Esophagus muscularis mucosa (tissue), 4 donors: ENCODE results near the gene SLC39A11. TPM values are rescaled to one million over a fixed set of nuclear protein-coding genes. Genes with fewer than 3 reads are reported as not detected.

Source experiments
- DNase-seq: peaks from one replicate; pipeline ENCODE4 v3.0.0-alpha.2; 2017; ENCODE audit errors: extremely low spot score
- H3K27ac ChIP-seq, 4 donors: fragments of 200-600 bp; sonication (generic); replicated peaks in 1 of 4; 1 replicate in 3 of 4; 2 replicates in 1 of 4; pipeline ENCODE4 v1.5.1; 2016 to 2019; ENCODE audit warnings: mild to moderate bottlenecking in 1 of 4
- H3K27me3 ChIP-seq, 4 donors: fragments of 200-600 bp; sonication (generic); one replicate each; pipeline versions ENCODE4 v1.5.1 to v1.6.0; 2016 to 2019
- H3K36me3 ChIP-seq, 4 donors: fragments of 200-600 bp; sonication (generic); one replicate each; pipeline ENCODE4 v1.5.1; 2016 to 2019
- H3K4me1 ChIP-seq, 4 donors: fragments of 200-600 bp; sonication (generic); one replicate each; pipeline ENCODE4 v1.5.1; 2016 to 2019
- H3K4me3 ChIP-seq, 4 donors: fragments of 200-600 bp; sonication (generic); 1 replicate in 2 of 4; 2 replicates in 2 of 4; pipeline ENCODE4 v1.5.1; 2016 to 2019; ENCODE audit warnings: mild to moderate bottlenecking in 4 of 4, moderate library complexity in 1 of 4
- H3K9me3 ChIP-seq, 4 donors: fragments of 200-600 bp; sonication (generic); 1 replicate in 3 of 4; 2 replicates in 1 of 4; pipeline ENCODE4 v1.5.1; 2016 to 2019
- CTCF ChIP-seq, 3 experiments: fragments of 200-600 bp in 2 of 3; fragments of 450-650 bp in 1 of 3; sonication (generic) in 2 of 3; IDR thresholded peaks; one replicate each; pipeline ENCODE4 v1.5.1; 2017 to 2019; ENCODE audit warnings: antibody characterized with exemption in 3 of 3, mild to moderate bottlenecking in 2 of 3, moderate library complexity in 1 of 3
- EP300 ChIP-seq: sonication (generic); formaldehyde crosslinking; IDR thresholded peaks from one replicate; pipeline ENCODE4 v1.6.1; 2017; ENCODE audit warnings: antibody characterized with exemption
- POLR2A ChIP-seq: fragments of 450-650 bp; IDR thresholded peaks from one replicate; pipeline ENCODE4 v1.6.1; 2017; ENCODE audit warnings: antibody characterized with exemption, moderate library complexity, mild to moderate bottlenecking, low read depth
- POLR2AphosphoS5 ChIP-seq, 2 donors: sonication (generic); formaldehyde crosslinking; IDR thresholded peaks; one replicate each; pipeline ENCODE4 v1.6.1; 2017; ENCODE audit warnings: antibody characterized with exemption in 2 of 2
- WGBS: methylation state at CpG from one replicate; pipeline ENCODE4 v1.1.5; 2018; 5-methylcytosine and 5-hydroxymethylcytosine counted together
- intact Hi-C: fragments of 100-400 bp; cut with DNase I; formaldehyde crosslinking; loops from one replicate; pipeline ENCODE4 v1.15.1; 2023
- total RNA-seq, 4 donors: library from RNA; depleted of rRNA; stranded (reverse); fragments of >200 nt; gene quantifications; one replicate each; pipeline versions ENCODE4 v1.1.0 to v1.2.1, GENCODE V29; 2016

SLC39A11 gene
- total RNA-seq, 4 donors from 2014 or later: 7.5 to 20.2 (median 18.4) TPM

- TF ChIP-seq CTCF (IDR thresholded peaks at IDR 0.05) (no peak), POLR2AphosphoS5 (IDR thresholded peaks at IDR 0.05) (no peak), EP300 (no peak), POLR2A (no peak)
- intact Hi-C loops: no loop called here
- no peak overlapping the region for H3K4me3 ChIP-seq
- H3K4me1 ChIP-seq: no peaks in the 10 kb centered on the region
- no peaks in the 10 kb centered on the region for H3K27me3 ChIP-seq
- no peak overlapping the region for H3K27ac ChIP-seq
- 84% methylated on average over 15 of the region's 20 CpGs for WGBS
- no peaks in the 10 kb centered on the region for H3K9me3 ChIP-seq
- no peaks in the 10 kb centered on the region for H3K36me3 ChIP-seq
- DNase-seq: no peak
Measured at GRCh38 chr17:72660274-72661115, 432.0 kb downstream of the SLC39A11 start.

GRCh38 chr17:72659811-72660210 is 432.7 kb downstream of the SLC39A11 start:
- Histone ChIP-seq H3K27me3 (no peaks in the 10 kb centered on the region), H3K27ac (no peak overlapping the region), H3K4me1 (no peaks in the 10 kb centered on the region), H3K36me3 (no peaks in the 10 kb centered on the region), H3K9me3 (no peaks in the 10 kb centered on the region), H3K4me3 (no peak overlapping the region)
- 100% methylated on average over 3 of the region's 4 CpGs for WGBS
- TF ChIP-seq EP300 (no peak), CTCF (IDR thresholded peaks at IDR 0.05) (no peak), POLR2A (no peak), POLR2AphosphoS5 (IDR thresholded peaks at IDR 0.05) (no peak)
- no peak for DNase-seq
- intact Hi-C loops: no loop called here

GRCh38 chr17:72658675-72659074 is 433.8 kb downstream of the SLC39A11 start:
- H3K27me3 ChIP-seq: no peaks in the 10 kb centered on the region
- no peaks in the 10 kb centered on the region for H3K4me1 ChIP-seq
- no peak overlapping the region for H3K27ac ChIP-seq
- 83% methylated on average over 4 of the region's 5 CpGs for WGBS
- no peaks in the 10 kb centered on the region for H3K36me3 ChIP-seq
- intact Hi-C loops: no loop called here
- H3K9me3 ChIP-seq: no peaks in the 10 kb centered on the region
- no peak for DNase-seq
- TF ChIP-seq POLR2A (no peak), EP300 (no peak), POLR2AphosphoS5 (IDR thresholded peaks at IDR 0.05) (no peak)
- no peak overlapping the region for H3K4me3 ChIP-seq

GRCh38 chr17:72657467-72658317 is 434.8 kb downstream of the SLC39A11 start:
- TF ChIP-seq POLR2A: no peak
- no peak for TF ChIP-seq EP300
- no peak for TF ChIP-seq CTCF (IDR thresholded peaks at IDR 0.05)
- TF ChIP-seq POLR2AphosphoS5 (IDR thresholded peaks at IDR 0.05): no peak
- Histone ChIP-seq H3K36me3 (no peaks in the 10 kb centered on the region), H3K27ac (no peak overlapping the region), H3K27me3 (no peaks in the 10 kb centered on the region), H3K4me3 (no peak overlapping the region), H3K9me3 (no peaks in the 10 kb centered on the region), H3K4me1 (no peaks in the 10 kb centered on the region)
- no peak for DNase-seq
- WGBS: 94% methylated on average over 7 of the region's 9 CpGs
- intact Hi-C loops: no loop called here

GRCh38 chr17:72656130-72656763 is 436.2 kb downstream of the SLC39A11 start:
- Histone ChIP-seq H3K9me3 (no peaks in the 10 kb centered on the region), H3K4me1 (no peaks in the 10 kb centered on the region), H3K4me3 (no peak overlapping the region), H3K27ac (no peak overlapping the region), H3K36me3 (no peaks in the 10 kb centered on the region), H3K27me3 (no peaks in the 10 kb centered on the region)
- intact Hi-C loops: no loop called here
- no peak for TF ChIP-seq EP300
- WGBS: 87% methylated on average over 14 of the region's 14 CpGs
- DNase-seq: no peak
